Endothelial cell of umbilical vein (primary cell): Measurements from ENCODE around the gene VPS8. TPM values are rescaled to one million over a fixed set of nuclear protein-coding genes. Genes with fewer than 3 reads are reported as not detected.

Experiments used
- BruUV-seq: library from RNA; stranded (reverse); fragments of 400-500 nt; replicated peaks from 2 replicates; lab custom pipeline; 2021; lab: Mats Ljungman, UMichigan
- CTCF ChIA-PET: fragments of 300-600, 350-600 bp; sonication (Branson Sonifier 250); formaldehyde crosslinking; loops from one replicate; lab custom pipeline; 2021; ENCODE audit warnings: antibody characterized with exemption, inconsistent platforms; lab: Charles Lee
- POLR2A ChIA-PET: fragments of 300-600, 350-600 bp; sonication (Branson Sonifier 250); formaldehyde crosslinking; loops from one replicate; lab custom pipeline; 2021; ENCODE audit warnings: antibody characterized with exemption, inconsistent platforms; lab: Charles Lee
- DNase-seq: peaks from one replicate; pipeline ENCODE4 v3.0.0-alpha.2; 2011; ENCODE audit warnings: low read depth, low spot score
- FAIRE-seq: peaks from 2 replicates; lab custom pipeline; 2011; peaks lifted over from hg19 to GRCh38; lab: Jason Lieb, UNC
- H2AFZ ChIP-seq: 2 replicates; pipeline ENCODE4 v1.6.0; 2012; ENCODE audit warnings: low read depth, low read length, control low read depth, inconsistent platforms
- H3K27ac ChIP-seq: 2 replicates; pipeline ENCODE4 v1.5.1; 2011; ENCODE audit warnings: low read depth, mild to moderate bottlenecking, control low read depth, low read length, moderate library complexity; ENCODE audit not compliant: insufficient read depth
- H3K27me3 ChIP-seq, 2 experiments: 2 replicates each; pipeline versions ENCODE4 v1.6.0 to v1.6.1; 2011; ENCODE audit warnings: low read length in 2 of 2, mixed read lengths in 1 of 2; ENCODE audit not compliant: control insufficient read depth in 2 of 2, insufficient read depth in 2 of 2
- H3K36me3 ChIP-seq, 2 experiments: 2 replicates in 1 of 2; 3 replicates in 1 of 2; pipeline ENCODE4 v1.5.1; 2011; ENCODE audit warnings: low read length in 2 of 2, mild to moderate bottlenecking in 1 of 2, moderate library complexity in 1 of 2; ENCODE audit not compliant: control insufficient read depth in 2 of 2, insufficient read depth in 2 of 2; ENCODE audit errors: extremely low read depth in 1 of 2
- H3K4me1 ChIP-seq: 3 replicates; pipeline ENCODE4 v1.5.1; 2011; ENCODE audit warnings: mild to moderate bottlenecking, low read length; ENCODE audit not compliant: control insufficient read depth, insufficient read depth; ENCODE audit errors: extremely low read depth
- H3K4me2 ChIP-seq: 2 replicates; pipeline ENCODE4 v1.6.1; 2011; ENCODE audit warnings: low read length, control low read depth, mixed read lengths; ENCODE audit not compliant: insufficient read depth
- H3K4me3 ChIP-seq, 3 experiments: fragments of 200-600 bp in 1 of 3; sonication (generic), shearing (Covaris generic) in 1 of 3; replicated peaks in 1 of 3; 2 replicates each; pipeline ENCODE4 v1.5.1; 2011 to 2016; ENCODE audit warnings: control low read depth in 3 of 3, low read length in 3 of 3, mild to moderate bottlenecking in 2 of 3, inconsistent platforms in 1 of 3, low read depth in 1 of 3, moderate library complexity in 1 of 3; ENCODE audit not compliant: insufficient read depth in 1 of 3
- H3K79me2 ChIP-seq: 2 replicates; pipeline ENCODE4 v1.6.0; 2012; ENCODE audit warnings: low read length, inconsistent platforms; ENCODE audit not compliant: control insufficient read depth, insufficient read depth
- H3K9ac ChIP-seq: replicated peaks from 2 replicates; pipeline ENCODE3; 2011; ENCODE audit warnings: low read length, control low read depth; ENCODE audit not compliant: insufficient read depth; ENCODE audit errors: extremely low read depth
- H3K9me1 ChIP-seq: replicated peaks from 3 replicates; pipeline ENCODE4 v1.6.0; 2011; ENCODE audit warnings: mild to moderate bottlenecking, low read length; ENCODE audit not compliant: control insufficient read depth, insufficient read depth; ENCODE audit errors: extremely low read depth
- H3K9me3 ChIP-seq: replicated peaks from 2 replicates; pipeline ENCODE4 v1.5.1; 2012; ENCODE audit warnings: low read length, inconsistent platforms; ENCODE audit not compliant: control insufficient read depth, insufficient read depth
- H4K20me1 ChIP-seq: replicated peaks from 2 replicates; pipeline ENCODE3; 2011; ENCODE audit warnings: mild to moderate bottlenecking, low read length; ENCODE audit not compliant: control insufficient read depth, insufficient read depth; ENCODE audit errors: extremely low read depth
- EZH2 ChIP-seq: IDR thresholded peaks from 2 replicates; pipeline ENCODE4 v1.6.1; 2012; ENCODE audit warnings: borderline replicate concordance, low read depth, mild to moderate bottlenecking, moderate library complexity, low read length, inconsistent platforms; ENCODE audit not compliant: severe bottlenecking
- FOS ChIP-seq: IDR thresholded peaks from 2 replicates; pipeline ENCODE4 v1.6.1; 2011; ENCODE audit warnings: mild to moderate bottlenecking, low read length, moderate library complexity, borderline replicate concordance; ENCODE audit not compliant: insufficient read depth
- GATA2 ChIP-seq: IDR thresholded peaks from 2 replicates; pipeline ENCODE4 v1.7.0; 2011; ENCODE audit warnings: low read depth, mild to moderate bottlenecking, moderate library complexity, mixed read lengths, low read length; ENCODE audit not compliant: insufficient read length, insufficient read depth
- JUN ChIP-seq: IDR thresholded peaks from 2 replicates; pipeline ENCODE4 v1.6.1; 2011; ENCODE audit warnings: borderline replicate concordance, low read depth; ENCODE audit not compliant: insufficient read length, insufficient read depth
- MAX ChIP-seq: IDR thresholded peaks from 2 replicates; pipeline ENCODE4 v1.6.1; 2011; ENCODE audit not compliant: insufficient read depth, insufficient read length
- MYC ChIP-seq: IDR thresholded peaks from one replicate; pipeline ENCODE4 v1.6.1; 2011; ENCODE audit warnings: mild to moderate bottlenecking, low read depth, low read length
- POLR2A ChIP-seq: IDR thresholded peaks from 2 replicates; pipeline ENCODE4 v1.6.1; 2012; ENCODE audit warnings: low read depth, mild to moderate bottlenecking, control low read depth, low read length
- POLR2AphosphoS5 ChIP-seq: IDR thresholded peaks from 2 replicates; pipeline ENCODE4 v1.6.1; 2012; ENCODE audit warnings: low read depth, mild to moderate bottlenecking, control low read depth, low read length, moderate library complexity; ENCODE audit not compliant: insufficient read depth
- dilution Hi-C: fragments of 300-500 bp; cut with MboI; formaldehyde crosslinking; loops from one replicate; pipeline ENCODE4 v1.15.0; 2019; ENCODE audit warnings: low sequenced_read_pairs; ENCODE audit not compliant: extremely low pct_ligation_motif_present
- intact Hi-C: fragments of 100-400 bp; cut with micrococcal nuclease; formaldehyde crosslinking; loops from one replicate; pipeline ENCODE4 v1.10.0; 2022
- polyA plus RNA-seq, 4 experiments: library from polyadenylated mRNA; depleted of rRNA in 3 of 4; stranded (reverse) in 3 of 4; unstranded in 1 of 4; fragments of >200 nt; gene quantifications; 2 replicates each; pipeline versions ENCODE4 v1.2.1 to v1.2.3, GENCODE V29; 2011 to 2012; ENCODE audit warnings: missing spikeins in 1 of 4
- total RNA-seq: library from RNA; stranded (reverse); gene quantifications from 2 replicates; pipeline ENCODE4 v1.2.3, GENCODE V29; 2021
- TF ChIP-seq, protein P1 (sequence below), 2 donors: IDR thresholded peaks; 1 replicate in 1 of 2; 2 replicates in 1 of 2; pipeline ENCODE4 v1.5.1; 2011; ENCODE audit warnings: low read length in 2 of 2, mild to moderate bottlenecking in 2 of 2, moderate library complexity in 2 of 2, control low read depth in 1 of 2, inconsistent platforms in 1 of 2, low read depth in 1 of 2; ENCODE audit not compliant: insufficient read depth in 1 of 2; ENCODE audit errors: extremely low read depth in 1 of 2

VPS8 gene
- total and polyA plus RNA-seq, 2 donors (not counting 3 experiments of a cell fraction or from before 2014, with no cell fraction given), result 13.7 to 51.6 TPM

DNA sequence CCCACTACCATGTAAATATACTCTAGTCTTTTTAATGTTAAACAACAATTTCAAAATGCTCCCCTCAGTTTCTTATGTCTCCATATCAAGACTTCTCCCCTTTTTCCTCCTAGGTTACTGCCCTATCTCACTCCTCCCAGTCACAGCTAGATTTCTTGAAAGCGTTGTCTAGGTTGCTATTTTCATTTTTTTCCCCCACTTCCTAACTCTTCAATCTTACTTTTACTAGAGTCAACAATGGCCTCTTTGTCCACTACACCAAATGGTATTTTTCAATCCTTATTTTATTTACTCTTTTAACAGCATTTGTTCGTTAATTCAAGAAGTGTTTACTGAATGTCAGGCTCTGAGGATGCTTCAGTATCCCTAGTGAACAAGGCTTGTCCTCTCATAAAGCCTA, 84.4 kb downstream of the VPS8 start:
- H2AFZ ChIP-seq, result no peak overlapping the region
- TF ChIP-seq, protein P1, sequence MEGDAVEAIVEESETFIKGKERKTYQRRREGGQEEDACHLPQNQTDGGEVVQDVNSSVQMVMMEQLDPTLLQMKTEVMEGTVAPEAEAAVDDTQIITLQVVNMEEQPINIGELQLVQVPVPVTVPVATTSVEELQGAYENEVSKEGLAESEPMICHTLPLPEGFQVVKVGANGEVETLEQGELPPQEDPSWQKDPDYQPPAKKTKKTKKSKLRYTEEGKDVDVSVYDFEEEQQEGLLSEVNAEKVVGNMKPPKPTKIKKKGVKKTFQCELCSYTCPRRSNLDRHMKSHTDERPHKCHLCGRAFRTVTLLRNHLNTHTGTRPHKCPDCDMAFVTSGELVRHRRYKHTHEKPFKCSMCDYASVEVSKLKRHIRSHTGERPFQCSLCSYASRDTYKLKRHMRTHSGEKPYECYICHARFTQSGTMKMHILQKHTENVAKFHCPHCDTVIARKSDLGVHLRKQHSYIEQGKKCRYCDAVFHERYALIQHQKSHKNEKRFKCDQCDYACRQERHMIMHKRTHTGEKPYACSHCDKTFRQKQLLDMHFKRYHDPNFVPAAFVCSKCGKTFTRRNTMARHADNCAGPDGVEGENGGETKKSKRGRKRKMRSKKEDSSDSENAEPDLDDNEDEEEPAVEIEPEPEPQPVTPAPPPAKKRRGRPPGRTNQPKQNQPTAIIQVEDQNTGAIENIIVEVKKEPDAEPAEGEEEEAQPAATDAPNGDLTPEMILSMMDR (IDR thresholded peaks at IDR 0.05; ENCODE audit: extremely low read depth in 1 of 2, insufficient read depth in 1 of 2, low read depth in 1 of 2, low read length in 2 of 2), result no peak
- TF ChIP-seq MYC (no peak), POLR2AphosphoS5 (no peak), JUN (no peak), GATA2 (no peak), POLR2A (no peak), MAX (no peak), FOS (no peak), EZH2 (no peak)
- intact Hi-C loops (no loop called here), dilution Hi-C loops (no loop called here)
- no peaks in the 10 kb centered on the region for H3K36me3 ChIP-seq
- H3K4me2 ChIP-seq, result no peak overlapping the region
- no TSS peak for BruUV-seq
- DNase-seq, result no peak
- no peaks in the 10 kb centered on the region for H3K9me3 ChIP-seq
- no peaks in the 10 kb centered on the region for H3K27me3 ChIP-seq
- H3K4me3 ChIP-seq, result no peak overlapping the region
- FAIRE-seq, result no peak
- H3K27ac ChIP-seq, result no peak overlapping the region
- H3K79me2 ChIP-seq, result no peaks in the 10 kb centered on the region
- no peaks in the 10 kb centered on the region for H4K20me1 ChIP-seq
- CTCF ChIA-PET, result interaction anchor here (1.1 kb wide), 1 partner anchor 22 kb away, joined by 3 read pairs; no protein-coding TSS in a partner anchor
- H3K9ac ChIP-seq, result no peak overlapping the region
- no peaks in the 10 kb centered on the region for H3K4me1 ChIP-seq
- POLR2A ChIA-PET, result no interaction called here
- no peaks in the 10 kb centered on the region for H3K9me1 ChIP-seq
